K562 (cell line): Measurements from ENCODE around the gene BSDC1. TPM values are rescaled to one million over a fixed set of nuclear protein-coding genes. Genes with fewer than 3 reads are reported as not detected.
A peak's percentile ranks its signal among the peaks of the same experiment; 100 is the strongest.

ENCODE experiments used
- ATAC-seq: fragments of 200-7000 bp; cut with Tn5 transposase; 3 replicates; pipeline ENCODE4 v1.9.1; 2020; ENCODE audit warnings: moderate library complexity
- BruUV-seq: library from RNA; stranded (reverse); fragments of 400-500 nt; replicated peaks from 2 replicates; lab custom pipeline; 2021; lab: Mats Ljungman, UMichigan
- CTCF ChIA-PET: fragments of 300-600 bp; formaldehyde crosslinking; extraction: SDS; loops from one replicate; lab custom pipeline; 2021; ENCODE audit warnings: low intra/inter-chr PET ratio; lab: Yijun Ruan, JAX
- POLR2A ChIA-PET: fragments of 300-600, 350-650 bp; sonication (Branson Sonifier 250); formaldehyde crosslinking; extraction: SDS; loops from one replicate; lab custom pipeline; 2021; ENCODE audit warnings: antibody characterized with exemption, inconsistent platforms; lab: Yijun Ruan, JAX
- DNase-seq, 4 experiments: peaks; one replicate each; pipeline versions ENCODE4 v3.0.0 to v3.0.0-alpha.2; 2011 to 2018; ENCODE audit warnings: low spot score in 3 of 4, mixed read lengths in 3 of 4; ENCODE audit errors: extremely low read depth in 1 of 4
- FAIRE-seq: peaks from 2 replicates; lab custom pipeline; 2011; peaks lifted over from hg19 to GRCh38; lab: Jason Lieb, UNC
- H2AFZ ChIP-seq: 2 replicates; pipeline ENCODE4 v1.6.0; 2011; ENCODE audit warnings: low read depth, low read length, control low read depth, inconsistent platforms
- H3K27ac ChIP-seq: fragments of 200-600 bp; 3 replicates; pipeline ENCODE4 v1.8.0; 2011; ENCODE audit warnings: low read depth, mild to moderate bottlenecking, control low read depth, inconsistent platforms, low read length, moderate library complexity, mixed read lengths; ENCODE audit errors: extremely low read depth
- H3K27me3 ChIP-seq, 2 experiments: fragments of 300-600 bp in 1 of 2; 2 replicates in 1 of 2; 3 replicates in 1 of 2; pipeline versions ENCODE4 v1.6.0 to v1.8.0; 2011; ENCODE audit warnings: inconsistent platforms in 2 of 2, low read length in 2 of 2, mild to moderate bottlenecking in 1 of 2, mixed read lengths in 1 of 2, moderate library complexity in 1 of 2; ENCODE audit not compliant: control insufficient read depth in 2 of 2, insufficient read depth in 2 of 2
- H3K36me3 ChIP-seq: fragments of 300-600 bp; 3 replicates; pipeline ENCODE4 v1.8.0; 2011; ENCODE audit warnings: mild to moderate bottlenecking, low read length, inconsistent platforms; ENCODE audit not compliant: control insufficient read depth, insufficient read depth
- H3K4me1 ChIP-seq, 2 experiments: fragments of 200-600 bp in 1 of 2; replicated peaks in 1 of 2; 2 replicates in 1 of 2; 3 replicates in 1 of 2; pipeline versions ENCODE4 v1.5.1 to v1.8.0; 2011; ENCODE audit warnings: inconsistent platforms in 2 of 2, low read length in 2 of 2, mild to moderate bottlenecking in 1 of 2, mixed read lengths in 1 of 2, moderate library complexity in 1 of 2; ENCODE audit not compliant: control insufficient read depth in 2 of 2, insufficient read depth in 2 of 2
- H3K4me2 ChIP-seq: 2 replicates; pipeline ENCODE4 v1.6.1; 2011; ENCODE audit warnings: low read length, control low read depth, inconsistent platforms, mixed read lengths; ENCODE audit not compliant: insufficient read depth
- H3K4me3 ChIP-seq: fragments of 200-600 bp; sonication (generic), shearing (Covaris generic); 2 replicates; pipeline ENCODE4 v1.5.1; 2016; ENCODE audit warnings: control low read depth, inconsistent platforms
- H3K79me2 ChIP-seq: fragments of 200-600 bp; 3 replicates; pipeline ENCODE4 v1.8.0; 2011; ENCODE audit warnings: low read length, inconsistent platforms; ENCODE audit not compliant: control insufficient read depth, insufficient read depth
- H3K9ac ChIP-seq, 2 experiments: 2 replicates each; pipeline versions ENCODE4 v1.6.0 to v1.6.1; 2011; ENCODE audit warnings: low read depth in 2 of 2, low read length in 2 of 2, control low read depth in 1 of 2, inconsistent platforms in 1 of 2, mild to moderate bottlenecking in 1 of 2, mixed read lengths in 1 of 2; ENCODE audit not compliant: insufficient read depth in 1 of 2
- H3K9me1 ChIP-seq: one replicate; pipeline ENCODE4 v1.6.0; 2011; ENCODE audit warnings: inconsistent platforms, mild to moderate bottlenecking, low read length, moderate library complexity; ENCODE audit not compliant: control insufficient read depth, insufficient read depth
- H3K9me3 ChIP-seq: replicated peaks from 2 replicates; pipeline ENCODE4 v1.5.1; 2011; ENCODE audit warnings: low read depth, low read length, inconsistent platforms; ENCODE audit not compliant: control insufficient read depth, insufficient read depth
- H4K20me1 ChIP-seq: replicated peaks from 2 replicates; pipeline ENCODE4 v1.6.1; 2011; ENCODE audit warnings: low read length, inconsistent platforms, mixed read lengths; ENCODE audit not compliant: control insufficient read depth, insufficient read depth
- BHLHE40 ChIP-seq: IDR thresholded peaks from 2 replicates; pipeline ENCODE4 v1.6.1; 2011; ENCODE audit warnings: low read length, improper control_type of control experiment
- HDAC2 ChIP-seq: fragments of 450-650 bp; IDR thresholded peaks from 2 replicates; pipeline ENCODE4 v1.6.1; 2016; ENCODE audit warnings: mild to moderate bottlenecking
- MEF2D ChIP-seq: conservative IDR thresholded peaks from 2 replicates; pipeline ENCODE4 v1.6.1; 2016; ENCODE audit warnings: low read depth, missing genetic modification characterization, missing compliant biosample characterization
- RFX1 ChIP-seq: fragments of 450-650 bp; IDR thresholded peaks from 2 replicates; pipeline ENCODE4 v1.6.1; 2016; ENCODE audit warnings: mild to moderate bottlenecking, moderate library complexity
- WGBS: fragments of 100-300 bp; shearing (Covaris generic); methylation state at CpG from one replicate; pipeline ENCODE4 v1.1.6; 2016; ENCODE audit warnings: low coverage, mixed read lengths; ENCODE audit not compliant: insufficient coverage; ENCODE audit errors: missing lambda C conversion rate; 5-methylcytosine and 5-hydroxymethylcytosine counted together
- in situ Hi-C: fragments of 300-500 bp; cut with MboI; formaldehyde crosslinking; loops from 4 replicates; pipeline ENCODE4 v1.15.0; 2018; ENCODE audit warnings: inconsistent platforms, mixed read lengths
- intact Hi-C: fragments of 100-400 bp; cut with micrococcal nuclease; formaldehyde crosslinking; loops from 2 replicates; pipeline ENCODE4 v1.14.2; 2022
- polyA plus RNA-seq, 8 experiments: library from polyadenylated mRNA; depleted of rRNA in 4 of 8; stranded (reverse) in 5 of 8; unstranded in 3 of 8; fragments of >200 nt; fragmentation: Nextera tagmentation in 2 of 8; fragmentation: Illumina TruSeq in 1 of 8; extraction: Ambion mirVana in 2 of 8; extraction: Trizol in 1 of 8; gene quantifications; 2 replicates each; pipeline versions ENCODE4 v1.2.1 to v1.2.3, GENCODE V29; 2011 to 2014; ENCODE audit warnings: inconsistent platforms in 1 of 8, missing spikeins in 1 of 8
- total RNA-seq, 7 experiments: library from RNA; depleted of rRNA in 6 of 7; stranded (reverse); fragments of >200 nt in 6 of 7; fragmentation: Illumina TruSeq in 2 of 7; extraction: Trizol in 2 of 7; gene quantifications; 2 replicates each; pipeline versions ENCODE4 v1.2.1 to v1.2.3, GENCODE V29; 2011 to 2021; ENCODE audit warnings: low replicate concordance in 1 of 7

Gene BSDC1
- total and polyA plus RNA-seq, 9 of the 15 experiments (the other 6 are each of a cell fraction or from before 2014, with no cell fraction given): 10.2 to 96.8 (median 73.1) TPM

DNA sequence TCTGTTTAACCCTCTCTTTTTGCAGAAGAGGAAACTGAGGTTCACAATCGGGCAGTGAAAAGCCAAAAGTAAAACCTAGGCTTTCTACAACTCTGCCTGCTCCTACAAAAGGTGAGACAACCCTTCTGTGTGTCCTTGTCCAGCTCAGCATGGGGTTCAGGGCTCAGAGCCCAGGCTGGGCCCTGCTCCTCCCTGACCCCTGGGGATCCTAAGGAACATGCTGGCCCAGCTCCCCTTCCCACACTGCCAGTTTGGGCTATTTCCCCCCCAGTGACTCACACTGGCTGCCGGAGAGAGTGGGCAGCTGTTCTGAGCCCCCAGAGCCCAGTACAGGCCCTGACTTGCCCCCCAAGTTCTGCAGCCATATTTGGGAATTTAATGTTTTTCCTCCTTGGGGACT is 40.8 kb downstream of the BSDC1 start (continued):
- no peak for TF ChIP-seq HDAC2
- TF ChIP-seq, all 486 proteins: peak for 1

- Histone ChIP-seq H3K9ac (peak overlapping the region; percentile 21 to 69; a peak in 2 of 4 replicates), H3K4me2 (no peak overlapping the region), H3K9me1 (no peaks in the 10 kb centered on the region), H3K9me3 (no peaks in the 10 kb centered on the region; the same call in 1 of the 2 replicates), H3K36me3 (peaks cover 7% of the 10 kb centered on the region; the same call in 1 of the 3 replicates), H3K27me3 (no peaks in the 10 kb centered on the region), H3K79me2 (peaks cover 12% of the 10 kb centered on the region; the same call in 2 of the 3 replicates), H4K20me1 (0 out of 2 replicates have a peak, but pooled peaks cover 6% of the 10 kb centered on the region), H3K27ac (no peak overlapping the region), H3K4me3 (no peak overlapping the region), H3K4me1 (peaks cover 28 to 42% of the 10 kb centered on the region in 2 experiments), H2AFZ (no peak overlapping the region)
- ATAC-seq: no peak
- TF ChIP-seq BHLHE40 (no peak), RFX1 (no peak), MEF2D (tag) (0 out of 2 replicates have a peak, but pooled peaks have one; percentile 28)
- 51% methylated on average over 2 of the region's 2 CpGs for WGBS
- ChIA-PET CTCF (no interaction called here), POLR2A (interaction anchor here (1.1 to 3.8 kb wide), 6 partner anchors 10 to 23 kb away, joined by 4 to 36 read pairs (median 8); partner anchors contain the start of gene MARCKSL1)
- in situ Hi-C loops (no loop called here), intact Hi-C loops (loop anchor here (5.0 kb wide), 1 partner anchor 149 kb away; no protein-coding TSS in a partner anchor)
- no peak for FAIRE-seq
- DNase-seq: no peak
- BruUV-seq: no TSS peak
These were observed 41.3 kb downstream of the BSDC1 start for GRCh38 chr1:32352831-32353383.
